Body of pancreas (tissue), 4 donors: ENCODE measurements around the gene CBX4. TPM values are rescaled to one million over a fixed set of nuclear protein-coding genes. Genes with fewer than 3 reads are reported as not detected.

Experiments
- ATAC-seq: fragments of 150-250 bp; one replicate; pipeline ENCODE4 v1.9.1; 2016
- DNase-seq, 4 donors: peaks; one replicate each; pipeline ENCODE4 v3.0.0-alpha.2; 2019
- H3K27ac ChIP-seq, 4 donors: fragments of 200-600 bp; sonication (generic); 1 replicate in 3 of 4; 2 replicates in 1 of 4; pipeline versions ENCODE4 v1.5.1 to v1.6.1; 2016 to 2019; ENCODE audit warnings: mild to moderate bottlenecking in 1 of 4, mixed read lengths in 1 of 4, moderate library complexity in 1 of 4
- H3K27me3 ChIP-seq, 2 donors: fragments of 200-600 bp; sonication (generic); one replicate each; pipeline ENCODE4 v1.6.0; 2016; ENCODE audit warnings: mild to moderate bottlenecking in 1 of 2
- H3K36me3 ChIP-seq, 2 donors: fragments of 200-600 bp; sonication (generic); replicated peaks in 1 of 2; 2 replicates each; pipeline ENCODE4 v1.5.1; 2016; ENCODE audit warnings: low read depth in 2 of 2; ENCODE audit not compliant: insufficient read depth in 1 of 2
- H3K4me1 ChIP-seq: fragments of 200-600 bp; sonication (generic); one replicate; pipeline ENCODE4 v1.6.0; 2016
- H3K4me3 ChIP-seq, 2 donors: fragments of 200-600 bp; sonication (generic); 1 replicate in 1 of 2; 2 replicates in 1 of 2; pipeline ENCODE4 v1.5.1; 2016 to 2019
- H3K9me3 ChIP-seq, 3 donors: fragments of 200-600 bp; sonication (generic); 1 replicate in 2 of 3; 2 replicates in 1 of 3; pipeline ENCODE4 v1.5.1; 2016
- CTCF ChIP-seq, 7 experiments: fragments of 450-650 bp in 4 of 7; fragments of 200-600 bp in 3 of 7; sonication (generic) in 3 of 7; IDR thresholded peaks; one replicate each; pipeline ENCODE4 v1.5.1; 2016 to 2019; ENCODE audit warnings: antibody characterized with exemption in 7 of 7
- POLR2A ChIP-seq, 3 donors: fragments of 450-650 bp; IDR thresholded peaks; one replicate each; pipeline ENCODE4 v1.6.1; 2016; ENCODE audit warnings: antibody characterized with exemption in 3 of 3, mild to moderate bottlenecking in 2 of 3
- WGBS, 2 donors: methylation state at CpG; one replicate each; pipeline ENCODE4 v1.1.5; 2017; 5-methylcytosine and 5-hydroxymethylcytosine counted together
- intact Hi-C: fragments of 100-400 bp; cut with DNase I; formaldehyde crosslinking; loops from one replicate; pipeline ENCODE4 v1.15.1; 2023
- total RNA-seq, 2 donors: library from RNA; depleted of rRNA; stranded (reverse); fragments of >200 nt; gene quantifications; one replicate each; pipeline ENCODE4 v1.1.0, GENCODE V29; 2016

CBX4 gene
- total RNA-seq, 2 donors from 2014 or later = 15.6 to 17.8 TPM

GRCh38 chr17:79833110-79833450, 6.2 kb downstream of the CBX4 start:
- DNase-seq (no peak), ATAC-seq (no peak)
- no peak overlapping the region for H3K4me3 ChIP-seq
- peaks cover 0 to 1% of the 10 kb centered on the region in 2 donors for H3K36me3 ChIP-seq
- no peaks in the 10 kb centered on the region for H3K9me3 ChIP-seq
- H3K27ac ChIP-seq = peak overlapping the region in 3 of 4 donors; percentile 85 to 89 (median 88)
- intact Hi-C loops = no loop called here
- TF ChIP-seq POLR2A (IDR thresholded peaks at IDR 0.05) (no peak), CTCF (IDR thresholded peaks at IDR 0.05) (no peak)
- no peaks in the 10 kb centered on the region for H3K27me3 ChIP-seq
- peaks cover 87% of the 10 kb centered on the region for H3K4me1 ChIP-seq
- WGBS, 2 donors = 75 to 77% methylated on average over 7 of the region's 7 CpGs

GRCh38 chr17:79832218-79833109, 6.8 kb downstream of the CBX4 start:
- intact Hi-C loops = no loop called here
- TF ChIP-seq CTCF (IDR thresholded peaks at IDR 0.05) = no peak
- TF ChIP-seq POLR2A (IDR thresholded peaks at IDR 0.05) = no peak
- Histone ChIP-seq H3K27ac (peak overlapping the region; percentile 80 to 89 (median 86)), H3K4me3 (no peak overlapping the region), H3K4me1 (peaks cover 81% of the 10 kb centered on the region), H3K27me3 (no peaks in the 10 kb centered on the region), H3K36me3 (peaks cover 0 to 1% of the 10 kb centered on the region in 2 donors), H3K9me3 (no peaks in the 10 kb centered on the region)
- DNase-seq = peak; percentile 37 to 57 (median 52)
- peak; percentile 1 for ATAC-seq
- WGBS, 2 donors = 26 to 36% methylated on average over 16 to 71 of the region's 72 CpGs

- DNase-seq (peak; percentile 88 to 95 (median 92)), ATAC-seq (peak; percentile 73)
- intact Hi-C loops = no loop called here
- peak overlapping the region; percentile 80 to 89 (median 86) for H3K27ac ChIP-seq
- H3K36me3 ChIP-seq = peaks cover 0 to 1% of the 10 kb centered on the region in 2 donors
- TF ChIP-seq POLR2A (IDR thresholded peaks at IDR 0.05) (no peak), CTCF (IDR thresholded peaks at IDR 0.05) (peak in 1 of 7 experiments; percentile 19)
- WGBS, 2 donors = 8 to 18% methylated on average over 20 to 33 of the region's 33 CpGs
- no peak overlapping the region for H3K4me3 ChIP-seq
- no peaks in the 10 kb centered on the region for H3K9me3 ChIP-seq
- H3K27me3 ChIP-seq = no peaks in the 10 kb centered on the region
- H3K4me1 ChIP-seq = peaks cover 74% of the 10 kb centered on the region
Measured at GRCh38 chr17:79831265-79832217, 7.7 kb downstream of the CBX4 start.

GRCh38 chr17:79830763-79831264, 8.4 kb downstream of the CBX4 start:
- peaks cover 67% of the 10 kb centered on the region for H3K4me1 ChIP-seq
- H3K9me3 ChIP-seq = no peaks in the 10 kb centered on the region
- intact Hi-C loops = no loop called here
- TF ChIP-seq POLR2A (IDR thresholded peaks at IDR 0.05) (no peak), CTCF (IDR thresholded peaks at IDR 0.05) (no peak)
- peak in 3 of 4 donors; percentile 26 to 37 (median 26) for DNase-seq
- H3K4me3 ChIP-seq = no peak overlapping the region
- 80 to 93% methylated on average over 4 to 7 of the region's 8 CpGs for WGBS, 2 donors
- H3K27ac ChIP-seq = peak overlapping the region; percentile 80 to 89 (median 86)
- H3K27me3 ChIP-seq = no peaks in the 10 kb centered on the region
- H3K36me3 ChIP-seq = peaks cover 0 to 1% of the 10 kb centered on the region in 2 donors
- ATAC-seq = no peak
